Upper lobe of right lung (tissue), 1 donor: Measurements from ENCODE around the gene PEX16. TPM values are rescaled to one million over a fixed set of nuclear protein-coding genes. Genes with fewer than 3 reads are reported as not detected.

Experiments used
- ATAC-seq: fragments of 200-7000 bp; cut with Tn5 transposase; one replicate; pipeline ENCODE4 v1.9.1; 2020; ENCODE audit warnings: mild to moderate bottlenecking, moderate library complexity
- DNase-seq: peaks from one replicate; pipeline ENCODE4 v3.0.0-alpha.2; 2020
- H3K27ac ChIP-seq: fragments of 200-600 bp; one replicate; pipeline ENCODE4 v1.8.0; 2022
- H3K27me3 ChIP-seq: fragments of 200-600 bp; one replicate; pipeline ENCODE4 v1.8.0; 2022; ENCODE audit warnings: mild to moderate bottlenecking
- H3K36me3 ChIP-seq: fragments of 200-600 bp; one replicate; pipeline ENCODE4 v1.8.0; 2022
- H3K4me1 ChIP-seq: fragments of 200-600 bp; one replicate; pipeline ENCODE4 v1.8.0; 2022
- H3K4me3 ChIP-seq: fragments of 200-600 bp; one replicate; pipeline ENCODE4 v1.8.0; 2022; ENCODE audit warnings: mild to moderate bottlenecking
- H3K9me3 ChIP-seq: fragments of 200-600 bp; one replicate; pipeline ENCODE4 v1.8.0; 2022
- intact Hi-C: fragments of 100-400 bp; cut with DNase I; formaldehyde crosslinking; loops from one replicate; pipeline ENCODE4 v1.11.0; 2022
- total RNA-seq: library from RNA; stranded (reverse); fragmentation: NEBNext Ultra II Directional; extraction: Animal tissue kit (Norgen Biotek cat#: 25700); gene quantifications from one replicate; pipeline ENCODE4 v1.2.1, GENCODE V29; 2021
- TF ChIP-seq, protein P1 (sequence below): fragments of 200-600 bp; IDR thresholded peaks from one replicate; pipeline ENCODE4 v1.8.0; 2022; ENCODE audit warnings: antibody characterized with exemption
- donor health status: DM: no; HTN: yes; CAD: no; lungs with severe emphysema.

The PEX16 gene
- total RNA-seq, 1 donor from 2014 or later = 27.6 TPM

DNA sequence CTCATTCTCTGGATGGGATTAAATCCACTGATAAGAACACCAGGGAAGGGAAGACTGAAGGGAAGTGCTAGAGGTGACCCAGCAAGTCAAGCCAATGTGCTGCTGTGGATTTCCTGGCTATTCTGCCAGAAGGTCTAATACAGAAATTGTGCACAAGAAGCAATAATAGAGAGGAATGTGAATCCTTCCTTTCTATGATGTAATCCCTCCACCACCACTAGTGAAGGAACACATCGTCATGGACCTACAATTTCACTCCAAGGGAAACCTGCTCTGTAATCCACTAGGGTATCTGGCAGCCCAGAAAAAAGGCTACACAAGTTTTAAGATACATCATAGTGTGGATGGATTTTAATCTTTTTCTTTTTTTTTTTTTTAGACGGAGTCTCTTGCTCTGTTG is 22.2 kb upstream of the PEX16 start:
- Histone ChIP-seq H3K27ac (no peak overlapping the region), H3K27me3 (no peaks in the 10 kb centered on the region), H3K36me3 (peaks cover 68% of the 10 kb centered on the region), H3K4me3 (no peak overlapping the region), H3K9me3 (no peaks in the 10 kb centered on the region), H3K4me1 (no peaks in the 10 kb centered on the region)
- DNase-seq (no peak), ATAC-seq (no peak)
- TF ChIP-seq, protein P1, sequence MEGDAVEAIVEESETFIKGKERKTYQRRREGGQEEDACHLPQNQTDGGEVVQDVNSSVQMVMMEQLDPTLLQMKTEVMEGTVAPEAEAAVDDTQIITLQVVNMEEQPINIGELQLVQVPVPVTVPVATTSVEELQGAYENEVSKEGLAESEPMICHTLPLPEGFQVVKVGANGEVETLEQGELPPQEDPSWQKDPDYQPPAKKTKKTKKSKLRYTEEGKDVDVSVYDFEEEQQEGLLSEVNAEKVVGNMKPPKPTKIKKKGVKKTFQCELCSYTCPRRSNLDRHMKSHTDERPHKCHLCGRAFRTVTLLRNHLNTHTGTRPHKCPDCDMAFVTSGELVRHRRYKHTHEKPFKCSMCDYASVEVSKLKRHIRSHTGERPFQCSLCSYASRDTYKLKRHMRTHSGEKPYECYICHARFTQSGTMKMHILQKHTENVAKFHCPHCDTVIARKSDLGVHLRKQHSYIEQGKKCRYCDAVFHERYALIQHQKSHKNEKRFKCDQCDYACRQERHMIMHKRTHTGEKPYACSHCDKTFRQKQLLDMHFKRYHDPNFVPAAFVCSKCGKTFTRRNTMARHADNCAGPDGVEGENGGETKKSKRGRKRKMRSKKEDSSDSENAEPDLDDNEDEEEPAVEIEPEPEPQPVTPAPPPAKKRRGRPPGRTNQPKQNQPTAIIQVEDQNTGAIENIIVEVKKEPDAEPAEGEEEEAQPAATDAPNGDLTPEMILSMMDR = no peak
- intact Hi-C loops = no loop called here

DNA sequence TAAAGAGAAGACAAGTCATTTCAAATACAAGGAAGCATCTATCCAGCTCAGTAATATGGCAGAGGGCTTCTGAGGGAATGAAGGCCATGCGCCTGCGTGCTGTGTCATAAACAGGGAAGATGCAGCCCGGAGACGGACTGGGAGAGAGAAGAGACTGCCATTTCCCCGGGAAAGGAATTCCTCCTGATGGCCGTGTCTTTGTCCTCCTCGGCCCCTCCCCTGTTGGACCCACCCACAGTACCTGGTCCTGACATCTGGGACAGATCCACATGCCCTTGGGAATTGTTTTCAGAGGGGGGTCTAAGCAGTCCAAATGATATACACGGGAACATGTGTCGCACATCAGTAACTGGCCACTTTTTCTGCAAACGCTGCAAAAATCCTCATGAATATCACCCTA is 20.2 kb upstream of the PEX16 start:
- Histone ChIP-seq H3K27me3 (no peaks in the 10 kb centered on the region), H3K4me3 (no peak overlapping the region), H3K9me3 (no peaks in the 10 kb centered on the region), H3K27ac (no peak overlapping the region), H3K36me3 (peaks cover 68% of the 10 kb centered on the region), H3K4me1 (no peaks in the 10 kb centered on the region)
- intact Hi-C loops = no loop called here
- ATAC-seq = no peak
- no peak for DNase-seq
- TF ChIP-seq, protein P1 = no peak

DNA sequence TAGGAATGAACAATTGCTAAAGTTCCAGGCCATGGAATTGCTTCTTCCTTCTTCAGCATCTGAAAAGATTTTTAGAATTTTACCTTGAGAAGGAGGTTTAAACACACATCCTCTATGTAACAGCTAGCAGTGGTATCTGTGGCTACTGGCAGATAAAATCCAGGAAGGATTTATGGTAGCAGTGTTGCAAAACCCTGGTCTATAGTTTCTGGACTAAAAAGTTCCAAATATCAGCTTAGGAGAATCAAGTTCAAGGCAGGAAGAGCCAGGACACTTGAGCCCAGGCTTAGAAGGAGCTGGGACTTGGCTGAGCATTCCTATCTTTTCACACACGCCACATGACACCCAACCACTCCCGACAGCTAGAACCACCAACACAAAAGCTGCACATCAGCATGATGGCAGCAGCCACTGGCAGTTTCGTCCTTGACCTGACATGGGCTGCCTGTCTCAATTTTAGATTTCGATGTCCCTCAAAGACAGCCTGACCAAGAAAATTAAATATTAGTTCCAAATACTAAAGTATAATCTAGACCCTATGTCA is 18.9 kb upstream of the PEX16 start:
- H3K27ac ChIP-seq = no peak overlapping the region
- no peaks in the 10 kb centered on the region for H3K4me1 ChIP-seq
- no peak for ATAC-seq
- no peak overlapping the region for H3K4me3 ChIP-seq
- DNase-seq = no peak
- TF ChIP-seq, protein P1 = no peak
- no peaks in the 10 kb centered on the region for H3K27me3 ChIP-seq
- peaks cover 68% of the 10 kb centered on the region for H3K36me3 ChIP-seq
- intact Hi-C loops = no loop called here
- H3K9me3 ChIP-seq = no peaks in the 10 kb centered on the region

DNA sequence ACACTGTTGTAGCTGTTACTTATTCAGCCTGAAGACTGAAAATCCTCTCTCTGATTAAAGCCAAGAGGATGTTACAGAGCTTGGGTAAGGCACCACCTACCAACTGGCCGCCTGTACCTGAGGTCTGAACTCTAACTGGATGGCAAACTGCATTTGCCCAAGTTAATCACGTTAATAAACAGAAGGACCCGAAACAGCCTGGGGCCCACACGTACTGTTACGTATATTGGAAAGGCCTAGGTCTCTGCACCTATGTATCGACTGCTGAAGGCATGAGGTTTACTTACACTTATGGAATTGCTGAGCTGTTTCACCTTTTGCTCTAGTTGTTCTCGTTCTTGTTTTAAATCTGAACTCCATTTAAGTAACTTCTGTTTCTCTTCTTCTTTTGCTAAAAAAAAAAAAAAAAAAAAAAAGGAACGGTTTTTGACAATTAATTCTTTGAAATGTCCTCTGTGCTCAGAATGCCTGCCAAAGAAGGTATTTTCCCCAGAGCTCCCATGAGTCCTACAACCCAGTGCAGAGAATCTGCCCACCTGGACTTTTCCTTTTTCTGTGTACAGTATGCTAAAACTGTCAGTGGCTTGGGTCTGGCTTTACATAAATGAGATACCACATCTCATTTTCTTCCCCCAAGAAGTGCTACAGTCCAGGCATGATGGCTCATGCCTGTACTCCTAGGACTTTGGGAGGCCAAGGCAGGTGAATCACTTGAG is 17.8 kb upstream of the PEX16 start:
- intact Hi-C loops = no loop called here
- ATAC-seq = no peak
- TF ChIP-seq, protein P1 = no peak
- Histone ChIP-seq H3K27me3 (no peaks in the 10 kb centered on the region), H3K27ac (no peak overlapping the region), H3K36me3 (peaks cover 66% of the 10 kb centered on the region), H3K4me1 (peaks cover 2% of the 10 kb centered on the region), H3K4me3 (no peak overlapping the region), H3K9me3 (no peaks in the 10 kb centered on the region)
- DNase-seq = no peak

DNA sequence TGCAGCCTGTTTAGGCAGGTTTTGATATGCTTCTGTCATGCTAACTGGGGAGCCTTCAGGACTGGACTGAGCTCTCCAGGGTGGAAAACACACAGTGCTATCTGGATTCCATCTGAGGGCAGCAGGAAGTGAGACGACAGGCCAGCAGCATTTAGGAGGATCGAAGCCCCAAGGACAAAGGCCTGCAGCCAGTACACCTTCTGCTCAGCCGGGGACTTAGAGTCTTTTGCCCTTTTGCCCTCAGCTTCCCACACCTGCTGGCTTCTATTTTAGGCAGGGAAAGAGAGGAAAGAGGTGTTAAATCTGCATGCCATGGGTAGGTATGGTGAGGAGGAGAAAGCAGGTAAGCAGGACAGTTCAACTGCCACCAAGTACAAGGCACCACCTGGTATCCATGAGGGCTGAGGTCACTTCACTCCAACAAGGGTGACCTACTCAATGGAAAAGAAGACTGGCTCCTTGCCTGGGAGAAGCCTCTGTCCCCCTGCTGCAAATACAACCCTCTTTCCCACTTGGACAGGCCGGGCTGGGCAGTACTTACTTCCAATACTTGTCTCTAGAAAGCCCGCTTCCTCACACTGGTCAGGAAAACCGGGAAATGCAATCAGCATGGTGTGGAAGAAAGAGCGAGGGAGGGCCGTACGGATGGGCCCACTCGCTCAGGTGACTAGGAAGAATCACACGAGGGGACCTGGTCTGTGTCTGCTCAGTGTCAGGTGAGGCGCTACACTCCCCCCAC is 17.1 kb upstream of the PEX16 start:
- Histone ChIP-seq H3K9me3 (no peaks in the 10 kb centered on the region), H3K4me3 (no peak overlapping the region), H3K36me3 (peaks cover 66% of the 10 kb centered on the region), H3K27ac (no peak overlapping the region), H3K27me3 (no peaks in the 10 kb centered on the region), H3K4me1 (peaks cover 8% of the 10 kb centered on the region)
- intact Hi-C loops = no loop called here
- DNase-seq (no peak), ATAC-seq (no peak)
- TF ChIP-seq, protein P1 = no peak
